Chondrocyte (in vitro differentiated cells): ENCODE data around the gene AARS1. TPM values are rescaled to one million over a fixed set of nuclear protein-coding genes. Genes with fewer than 3 reads are reported as not detected.
"Not testable (repeated sequence)": the region's sequence is repeated elsewhere in the genome, so short reads cannot be mapped to it uniquely, and the experiment has no call there.

Experiments used
- DNase-seq: peaks from one replicate; pipeline ENCODE4 v3.0.0; 2021; ENCODE audit warnings: mixed read lengths, low spot score
- H3K27ac Mint-ChIP-seq: one replicate; pipeline ENCODE4 v1.8.0; 2021; ENCODE audit warnings: mild to moderate bottlenecking, moderate library complexity, mixed read lengths; ENCODE audit not compliant: unreplicated experiment
- H3K27me3 Mint-ChIP-seq: 2 replicates; pipeline ENCODE4 v1.8.0; 2021; ENCODE audit warnings: low read depth, mixed read lengths
- H3K36me3 Mint-ChIP-seq: 2 replicates; pipeline ENCODE4 v1.8.0; 2021; ENCODE audit warnings: low read depth, mixed read lengths
- H3K4me1 Mint-ChIP-seq: 2 replicates; pipeline ENCODE4 v1.8.0; 2021; ENCODE audit warnings: low read depth, mild to moderate bottlenecking, mixed read lengths
- H3K4me3 Mint-ChIP-seq: one replicate; pipeline ENCODE4 v1.8.0; 2021; ENCODE audit warnings: mild to moderate bottlenecking, moderate library complexity, mixed read lengths; ENCODE audit not compliant: unreplicated experiment
- H3K9me3 Mint-ChIP-seq: 2 replicates; pipeline ENCODE4 v1.8.0; 2021; ENCODE audit warnings: low read depth, mixed read lengths
- long read RNA-seq: library from polyadenylated mRNA; stranded (forward); transcript quantifications from one replicate; pipeline ENCODE4 v2.0.0, GENCODE V29; 2021
- total RNA-seq: library from RNA; stranded (reverse); gene quantifications from 3 replicates; pipeline ENCODE4 v1.2.1, GENCODE V29; 2021
- TF ChIP-seq, protein P1 (sequence below): fragments of 200-600 bp; sonication (generic); IDR thresholded peaks from 2 replicates; pipeline ENCODE4 v1.5.0; 2021; ENCODE audit warnings: antibody characterized with exemption, mild to moderate bottlenecking, moderate library complexity

Gene AARS1
- 92.2 to 243 TPM (median 234 TPM) in 3 replicates for total RNA-seq
- long read RNA-seq, transcript AARS-201 (21 exons, 3,477 nt): major isoform, 323 of 395 reads
- long read RNA-seq, partial matches to known transcripts: 46 of 395 reads
- long read RNA-seq, other reads (novel, unspliced or antisense): 26 of 395 reads

DNA sequence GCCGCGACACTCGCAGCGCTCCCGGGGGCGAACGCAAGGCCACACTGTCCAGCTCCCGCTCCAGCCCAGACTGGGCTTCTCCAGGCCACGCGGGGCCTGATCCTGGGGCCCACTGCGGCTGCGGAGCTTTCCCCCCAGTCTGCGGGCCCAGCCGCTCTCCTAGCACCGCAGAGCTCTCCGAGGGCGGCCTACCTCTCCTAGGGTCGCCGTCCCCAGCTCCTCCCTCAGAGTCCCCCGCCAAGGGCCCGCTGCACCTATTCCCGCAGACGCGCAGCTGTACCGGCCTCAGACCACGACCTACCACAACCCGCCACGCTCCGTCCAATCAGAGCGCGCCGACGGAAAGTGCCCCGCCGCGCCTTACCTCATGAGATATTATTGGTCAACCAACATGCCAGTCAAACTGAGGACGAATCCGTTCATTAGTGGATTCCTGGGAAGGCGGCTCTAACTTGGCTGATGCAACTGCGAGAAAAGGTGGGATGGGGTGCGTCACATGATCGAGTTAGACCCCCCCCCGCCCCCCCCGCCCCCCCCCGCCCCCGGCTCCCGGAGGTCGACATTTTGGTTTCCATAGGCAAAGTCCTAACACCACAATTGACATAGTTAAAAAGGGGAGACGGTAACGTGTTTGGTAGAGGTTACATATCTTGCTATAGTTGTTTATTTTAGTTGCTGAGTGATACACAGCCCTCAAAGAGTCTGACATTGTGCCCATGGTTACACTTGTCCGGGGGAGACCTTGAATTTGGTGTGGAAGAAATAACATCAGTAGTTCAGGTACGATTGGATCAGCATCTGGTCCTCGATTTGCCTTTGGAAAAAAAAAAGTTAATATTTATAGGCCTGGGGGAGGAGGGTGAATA, at the start of gene AARS1:
TSS of gene AARS1 (minus strand) at position 278 of the 866 bp plus-strand sequence. CDS start 6,743 bp downstream, outside the sequence.
- peaks cover 5% of the 10 kb centered on the region for H3K36me3 Mint-ChIP-seq
- H3K27ac Mint-ChIP-seq: peak within 1 kb of the TSS; percentile 100
- peak; percentile 99 for DNase-seq
- H3K4me1 Mint-ChIP-seq: peaks cover 29% of the 10 kb centered on the region
- TF ChIP-seq, protein P1, sequence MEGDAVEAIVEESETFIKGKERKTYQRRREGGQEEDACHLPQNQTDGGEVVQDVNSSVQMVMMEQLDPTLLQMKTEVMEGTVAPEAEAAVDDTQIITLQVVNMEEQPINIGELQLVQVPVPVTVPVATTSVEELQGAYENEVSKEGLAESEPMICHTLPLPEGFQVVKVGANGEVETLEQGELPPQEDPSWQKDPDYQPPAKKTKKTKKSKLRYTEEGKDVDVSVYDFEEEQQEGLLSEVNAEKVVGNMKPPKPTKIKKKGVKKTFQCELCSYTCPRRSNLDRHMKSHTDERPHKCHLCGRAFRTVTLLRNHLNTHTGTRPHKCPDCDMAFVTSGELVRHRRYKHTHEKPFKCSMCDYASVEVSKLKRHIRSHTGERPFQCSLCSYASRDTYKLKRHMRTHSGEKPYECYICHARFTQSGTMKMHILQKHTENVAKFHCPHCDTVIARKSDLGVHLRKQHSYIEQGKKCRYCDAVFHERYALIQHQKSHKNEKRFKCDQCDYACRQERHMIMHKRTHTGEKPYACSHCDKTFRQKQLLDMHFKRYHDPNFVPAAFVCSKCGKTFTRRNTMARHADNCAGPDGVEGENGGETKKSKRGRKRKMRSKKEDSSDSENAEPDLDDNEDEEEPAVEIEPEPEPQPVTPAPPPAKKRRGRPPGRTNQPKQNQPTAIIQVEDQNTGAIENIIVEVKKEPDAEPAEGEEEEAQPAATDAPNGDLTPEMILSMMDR: no peak
- no peaks in the 10 kb centered on the region for H3K9me3 Mint-ChIP-seq
- H3K4me3 Mint-ChIP-seq: peak within 1 kb of the TSS; percentile 99
- H3K27me3 Mint-ChIP-seq: no peaks in the 10 kb centered on the region

DNA sequence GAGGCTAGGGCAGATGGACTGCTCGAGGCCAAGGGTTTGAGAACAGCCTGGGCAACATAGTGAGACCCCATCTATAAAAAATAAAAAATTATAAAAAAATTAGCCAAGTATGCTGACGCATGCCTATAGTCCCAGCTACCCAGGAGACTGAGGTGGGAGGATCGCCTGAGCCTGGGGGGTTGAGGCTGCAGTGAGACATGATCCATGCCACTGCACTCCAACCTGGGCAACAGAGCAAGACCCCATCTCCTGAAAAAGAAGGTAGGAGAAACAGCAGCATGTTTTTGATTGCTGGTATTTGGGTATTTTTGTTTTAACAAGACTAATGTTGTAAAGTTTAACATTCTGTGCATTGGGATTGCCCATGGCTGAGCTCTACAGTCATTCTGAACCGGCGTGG, 48.5 kb upstream of the AARS1 start:
- Mint-ChIP-seq H3K4me3 (no peak overlapping the region), H3K36me3 (peaks cover 19% of the 10 kb centered on the region), H3K4me1 (no peaks in the 10 kb centered on the region), H3K9me3 (no peaks in the 10 kb centered on the region), H3K27ac (no peak overlapping the region), H3K27me3 (no peaks in the 10 kb centered on the region)
- DNase-seq: peak; percentile 25
- TF ChIP-seq, protein P1: no peak

DNA sequence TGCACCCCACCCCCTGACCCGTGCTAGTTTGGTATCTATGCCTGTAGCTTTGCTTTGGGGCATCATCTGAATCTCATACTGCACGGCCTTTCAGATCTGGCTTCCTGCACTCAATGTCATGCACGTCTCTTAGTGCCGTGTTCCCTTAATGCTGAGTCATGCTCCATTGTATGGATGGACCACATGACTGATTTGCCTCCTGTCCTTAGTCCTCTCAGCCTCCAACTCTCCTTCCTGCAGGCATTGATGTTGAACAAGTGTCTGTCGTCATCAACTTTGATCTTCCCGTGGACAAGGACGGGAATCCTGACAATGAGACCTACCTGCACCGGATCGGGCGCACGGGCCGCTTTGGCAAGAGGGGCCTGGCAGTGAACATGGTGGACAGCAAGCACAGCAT, 43.4 kb upstream of the AARS1 start:
- H3K27me3 Mint-ChIP-seq, DNase-seq, H3K27ac Mint-ChIP-seq, H3K9me3 Mint-ChIP-seq, H3K4me3 Mint-ChIP-seq, H3K4me1 Mint-ChIP-seq: not testable (repeated sequence)
- H3K36me3 Mint-ChIP-seq: peaks cover 25% of the 10 kb centered on the region

DNA sequence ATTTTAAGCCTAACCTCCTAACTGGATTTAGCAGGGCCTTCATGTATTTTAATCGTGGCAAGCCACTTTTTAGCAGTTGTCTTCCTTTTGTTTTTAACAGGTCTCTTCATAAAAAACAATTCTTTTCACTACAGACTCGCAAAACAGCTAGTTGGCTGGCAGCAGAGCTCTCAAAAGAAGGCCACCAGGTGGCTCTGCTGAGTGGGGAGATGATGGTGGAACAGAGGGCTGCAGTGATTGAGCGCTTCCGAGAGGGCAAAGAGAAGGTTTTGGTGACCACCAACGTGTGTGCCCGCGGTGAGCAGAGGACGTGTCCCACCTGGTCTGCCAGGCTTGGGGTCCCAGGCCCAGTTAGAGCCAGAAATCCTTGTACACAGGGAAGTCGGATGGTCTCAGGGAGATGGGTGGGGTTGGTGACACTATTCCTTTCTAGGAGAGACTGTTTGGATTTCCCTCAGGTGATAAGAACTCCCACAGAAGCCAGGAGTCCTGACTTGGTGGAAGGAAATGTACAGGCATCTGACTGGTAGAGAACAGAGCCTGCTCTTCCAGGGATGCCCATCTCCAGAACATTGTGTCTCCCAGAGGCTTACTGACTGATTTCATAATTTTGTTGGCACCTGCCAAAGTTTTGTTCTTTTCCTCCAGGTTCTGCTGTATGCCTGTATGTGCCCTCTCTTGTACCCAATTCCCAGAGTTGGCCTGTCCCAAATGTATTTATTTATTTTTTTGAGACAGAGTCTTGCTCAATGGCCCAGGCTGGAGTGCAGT, 42.5 kb upstream of the AARS1 start:
- Mint-ChIP-seq H3K27me3 (no peaks in the 10 kb centered on the region), H3K27ac (peak overlapping the region; percentile 57), H3K4me1 (no peaks in the 10 kb centered on the region), H3K36me3 (peaks cover 25% of the 10 kb centered on the region), H3K9me3 (no peaks in the 10 kb centered on the region), H3K4me3 (no peak overlapping the region)
- TF ChIP-seq, protein P1: peak; percentile 77
- DNase-seq: no peak

DNA sequence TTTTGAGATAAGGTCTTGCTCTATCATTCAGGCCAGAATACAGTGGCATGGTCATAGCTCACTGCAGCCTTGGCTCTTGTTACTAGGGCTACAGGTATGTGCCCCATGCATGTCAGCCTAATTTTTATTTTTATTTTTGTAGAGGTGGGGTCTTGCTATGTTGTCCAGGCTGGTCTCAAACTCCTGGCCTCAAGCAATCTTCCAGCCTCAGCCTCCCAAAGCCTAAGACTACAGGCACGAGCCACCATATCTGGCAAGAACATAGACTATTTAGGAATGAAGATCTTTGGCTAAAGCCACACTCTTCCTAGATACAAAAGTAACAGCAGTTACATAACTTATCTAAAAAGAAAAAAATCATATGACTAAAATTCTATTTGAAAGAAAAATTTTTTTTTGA, 41.8 kb upstream of the AARS1 start:
- TF ChIP-seq, protein P1: no peak
- H3K27me3 Mint-ChIP-seq: no peaks in the 10 kb centered on the region
- H3K27ac Mint-ChIP-seq: no peak overlapping the region
- DNase-seq: no peak
- H3K9me3 Mint-ChIP-seq: no peaks in the 10 kb centered on the region
- no peak overlapping the region for H3K4me3 Mint-ChIP-seq
- no peaks in the 10 kb centered on the region for H3K4me1 Mint-ChIP-seq
- peaks cover 25% of the 10 kb centered on the region for H3K36me3 Mint-ChIP-seq
